ENCODE results near the gene PRKCZ. TPM values are rescaled to one million over a fixed set of nuclear protein-coding genes. Genes with fewer than 3 reads are reported as not detected.

Gene PRKCZ
- total RNA-seq, 3 donors from 2014 or later (not counting 1 experiment from before 2014, with no cell fraction given), result 25.1 to 37.1 (median 30.5) TPM

DNA sequence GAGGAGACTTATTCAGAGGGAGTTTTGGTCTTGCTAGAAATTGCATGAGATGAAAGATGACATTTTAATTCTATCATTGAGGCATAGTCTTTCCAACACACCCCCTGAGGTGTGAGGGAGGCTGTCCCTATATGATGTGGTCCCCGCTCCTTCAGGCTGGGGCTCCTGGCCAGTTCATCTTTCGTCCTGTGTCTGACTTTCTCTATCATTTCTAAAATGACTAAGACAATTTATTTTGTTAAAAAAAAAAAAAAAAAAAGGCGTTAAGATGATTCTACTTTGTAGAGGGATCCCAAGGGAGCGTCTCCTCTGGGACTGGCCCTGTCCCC, 50.5 kb downstream of the PRKCZ start:
- Histone ChIP-seq H3K9me3 (ENCODE audit: control insufficient read depth, insufficient read depth, low read length) (peaks cover 14% of the 10 kb centered on the region), H3K4me1 (ENCODE audit: control insufficient read depth, insufficient read depth, low read length) (no peaks in the 10 kb centered on the region), H3K4me3 (ENCODE audit: low read length) (no peak overlapping the region), H3K27ac (ENCODE audit: low read length) (no peak overlapping the region), H3K27me3 (ENCODE audit: control insufficient read depth, insufficient read depth, low read length) (no peaks in the 10 kb centered on the region), H3K36me3 (ENCODE audit: control insufficient read depth, insufficient read depth, low read length) (no peaks in the 10 kb centered on the region)
- Mint-ChIP-seq H3K36me3 (no peaks in the 10 kb centered on the region), H3K9me3 (peaks cover 0 to 4% of the 10 kb centered on the region in 2 donors), H3K27me3 (ENCODE audit: low read depth in 2 of 2) (no peaks in the 10 kb centered on the region), H3K4me3 (no peak overlapping the region), H3K27ac (no peak overlapping the region), H3K4me1 (peaks cover 0 to 5% of the 10 kb centered on the region in 2 donors)
- TF ChIP-seq, protein P1, sequence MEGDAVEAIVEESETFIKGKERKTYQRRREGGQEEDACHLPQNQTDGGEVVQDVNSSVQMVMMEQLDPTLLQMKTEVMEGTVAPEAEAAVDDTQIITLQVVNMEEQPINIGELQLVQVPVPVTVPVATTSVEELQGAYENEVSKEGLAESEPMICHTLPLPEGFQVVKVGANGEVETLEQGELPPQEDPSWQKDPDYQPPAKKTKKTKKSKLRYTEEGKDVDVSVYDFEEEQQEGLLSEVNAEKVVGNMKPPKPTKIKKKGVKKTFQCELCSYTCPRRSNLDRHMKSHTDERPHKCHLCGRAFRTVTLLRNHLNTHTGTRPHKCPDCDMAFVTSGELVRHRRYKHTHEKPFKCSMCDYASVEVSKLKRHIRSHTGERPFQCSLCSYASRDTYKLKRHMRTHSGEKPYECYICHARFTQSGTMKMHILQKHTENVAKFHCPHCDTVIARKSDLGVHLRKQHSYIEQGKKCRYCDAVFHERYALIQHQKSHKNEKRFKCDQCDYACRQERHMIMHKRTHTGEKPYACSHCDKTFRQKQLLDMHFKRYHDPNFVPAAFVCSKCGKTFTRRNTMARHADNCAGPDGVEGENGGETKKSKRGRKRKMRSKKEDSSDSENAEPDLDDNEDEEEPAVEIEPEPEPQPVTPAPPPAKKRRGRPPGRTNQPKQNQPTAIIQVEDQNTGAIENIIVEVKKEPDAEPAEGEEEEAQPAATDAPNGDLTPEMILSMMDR (IDR thresholded peaks at IDR 0.05), result no peak
- intact Hi-C loops (cut with micrococcal nuclease), result no loop called here
- DNase-seq (no peak), ATAC-seq (no peak)
- WGBS (ENCODE audit: insufficient coverage), result 89% methylated on average over 1 of the region's 4 CpGs

DNA sequence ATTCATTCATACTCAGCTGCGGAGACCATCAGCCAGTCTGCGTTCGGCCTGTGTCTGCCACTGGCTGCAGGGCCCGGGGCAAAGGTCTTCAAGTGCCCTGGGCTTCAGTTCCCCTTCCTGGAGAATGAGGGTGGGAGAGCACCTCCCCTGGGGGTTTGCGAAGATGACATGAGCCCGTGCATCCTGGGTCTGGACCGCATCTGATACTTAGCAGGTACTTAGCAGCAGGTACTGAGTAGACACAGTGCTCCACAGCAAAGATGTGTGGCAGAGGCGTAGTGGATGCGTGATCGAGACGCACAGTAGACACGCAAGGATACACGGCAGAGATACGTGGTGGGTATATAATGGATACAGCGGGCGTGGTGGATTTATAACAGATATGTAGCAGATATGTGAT, 51.3 kb downstream of the PRKCZ start:
- H3K27ac ChIP-seq (ENCODE audit: low read length), result no peak overlapping the region
- H3K4me3 Mint-ChIP-seq, result no peak overlapping the region
- ATAC-seq (no peak), DNase-seq (no peak)
- H3K4me1 ChIP-seq (ENCODE audit: control insufficient read depth, insufficient read depth, low read length), result no peaks in the 10 kb centered on the region
- TF ChIP-seq, protein P1 (IDR thresholded peaks at IDR 0.05), result no peak
- WGBS (ENCODE audit: insufficient coverage), result 94% methylated on average over 16 of the region's 16 CpGs
- no peaks in the 10 kb centered on the region for H3K27me3 ChIP-seq (ENCODE audit: control insufficient read depth, insufficient read depth, low read length)
- H3K36me3 Mint-ChIP-seq, result no peaks in the 10 kb centered on the region
- no peak overlapping the region for H3K27ac Mint-ChIP-seq
- H3K9me3 ChIP-seq (ENCODE audit: control insufficient read depth, insufficient read depth, low read length), result peaks cover 14% of the 10 kb centered on the region
- H3K4me1 Mint-ChIP-seq, result peaks cover 0 to 5% of the 10 kb centered on the region in 2 donors
- H3K36me3 ChIP-seq (ENCODE audit: control insufficient read depth, insufficient read depth, low read length), result no peaks in the 10 kb centered on the region
- no peaks in the 10 kb centered on the region for H3K27me3 Mint-ChIP-seq (ENCODE audit: low read depth in 2 of 2)
- H3K9me3 Mint-ChIP-seq, result peaks cover 0 to 4% of the 10 kb centered on the region in 2 donors
- intact Hi-C loops (cut with micrococcal nuclease), result no loop called here
- no peak overlapping the region for H3K4me3 ChIP-seq (ENCODE audit: low read length)

DNA sequence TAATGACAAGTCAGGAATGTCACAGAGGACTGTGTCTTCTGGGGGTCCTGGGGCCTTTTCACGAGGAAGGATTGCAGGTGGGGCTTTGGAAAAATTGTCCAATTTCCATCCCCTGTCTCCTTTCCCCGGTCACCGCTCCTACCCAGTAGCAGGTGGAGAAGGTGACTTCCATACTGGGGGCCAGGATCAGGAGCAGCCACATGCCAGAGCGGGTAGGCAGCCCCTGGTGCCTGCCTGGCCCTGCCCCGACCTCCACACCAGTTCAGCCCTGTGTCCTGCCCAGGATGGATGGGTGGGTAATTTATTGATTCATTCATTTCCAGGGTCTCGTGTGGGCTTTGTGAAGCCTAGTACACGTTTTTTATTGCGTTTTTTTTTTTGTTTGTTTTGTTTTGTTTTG, 51.7 kb downstream of the PRKCZ start:
- ATAC-seq, result no peak
- no peaks in the 10 kb centered on the region for H3K36me3 Mint-ChIP-seq
- Histone ChIP-seq H3K9me3 (ENCODE audit: control insufficient read depth, insufficient read depth, low read length) (peaks cover 11% of the 10 kb centered on the region), H3K27me3 (ENCODE audit: control insufficient read depth, insufficient read depth, low read length) (no peaks in the 10 kb centered on the region), H3K4me3 (ENCODE audit: low read length) (no peak overlapping the region), H3K27ac (ENCODE audit: low read length) (no peak overlapping the region), H3K4me1 (ENCODE audit: control insufficient read depth, insufficient read depth, low read length) (no peaks in the 10 kb centered on the region), H3K36me3 (ENCODE audit: control insufficient read depth, insufficient read depth, low read length) (no peaks in the 10 kb centered on the region)
- no peaks in the 10 kb centered on the region for H3K27me3 Mint-ChIP-seq (ENCODE audit: low read depth in 2 of 2)
- intact Hi-C loops (cut with micrococcal nuclease), result no loop called here
- peaks cover 0 to 5% of the 10 kb centered on the region in 2 donors for H3K4me1 Mint-ChIP-seq
- DNase-seq, result no peak
- TF ChIP-seq, protein P1 (IDR thresholded peaks at IDR 0.05), result no peak
- H3K27ac Mint-ChIP-seq, result no peak overlapping the region
- H3K4me3 Mint-ChIP-seq, result no peak overlapping the region
- peaks cover 0 to 4% of the 10 kb centered on the region in 2 donors for H3K9me3 Mint-ChIP-seq
- 90% methylated on average over 6 of the region's 8 CpGs for WGBS (ENCODE audit: insufficient coverage)

DNA sequence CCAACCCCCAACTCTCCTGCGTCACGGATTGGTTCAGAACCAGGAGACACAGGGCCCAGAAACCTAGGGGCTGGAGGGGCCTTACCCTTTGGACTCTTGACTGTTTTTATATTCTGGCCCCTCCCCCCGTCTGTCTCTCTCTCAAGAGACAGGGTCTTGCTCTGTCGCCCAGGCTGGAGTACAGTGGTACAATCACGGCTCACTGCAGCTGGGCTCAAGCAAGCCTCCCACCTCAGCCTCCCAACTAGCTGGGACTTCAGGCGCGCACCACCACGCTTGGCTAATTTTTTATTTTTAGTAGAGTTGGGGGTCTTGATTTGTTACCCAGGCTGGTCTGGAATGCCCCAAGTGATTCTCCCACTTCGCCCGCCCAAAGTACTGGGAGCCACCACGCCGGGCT, 52.5 kb downstream of the PRKCZ start:
- Mint-ChIP-seq H3K4me3 (no peak overlapping the region), H3K4me1 (peaks cover 0 to 4% of the 10 kb centered on the region in 2 donors), H3K36me3 (no peaks in the 10 kb centered on the region), H3K27me3 (ENCODE audit: low read depth in 2 of 2) (no peaks in the 10 kb centered on the region), H3K9me3 (peaks cover 0 to 3% of the 10 kb centered on the region in 2 donors), H3K27ac (no peak overlapping the region)
- DNase-seq (no peak), ATAC-seq (no peak)
- intact Hi-C loops (cut with micrococcal nuclease), result no loop called here
- TF ChIP-seq, protein P1 (IDR thresholded peaks at IDR 0.05), result no peak
- Histone ChIP-seq H3K27ac (ENCODE audit: low read length) (no peak overlapping the region), H3K4me1 (ENCODE audit: control insufficient read depth, insufficient read depth, low read length) (no peaks in the 10 kb centered on the region), H3K36me3 (ENCODE audit: control insufficient read depth, insufficient read depth, low read length) (no peaks in the 10 kb centered on the region), H3K9me3 (ENCODE audit: control insufficient read depth, insufficient read depth, low read length) (peaks cover 3% of the 10 kb centered on the region), H3K4me3 (ENCODE audit: low read length) (no peak overlapping the region), H3K27me3 (ENCODE audit: control insufficient read depth, insufficient read depth, low read length) (no peaks in the 10 kb centered on the region)
- 94% methylated on average over 10 of the region's 12 CpGs for WGBS (ENCODE audit: insufficient coverage)
